Stimulated activated CD4-positive, alpha-beta T cell treated with anti-CD3 and anti-CD28 coated beads, Interleukin-12 subunit alpha, Interleukin-12 subunit beta, amount 100 ng/mL, for 48 hours (primary cell): ENCODE data around the gene STYK1.
A peak's percentile ranks its signal among the peaks of the same experiment; 100 is the strongest.

Experiments
- DNase-seq, 3 donors: peaks; one replicate each; pipeline ENCODE4 v3.0.0-alpha.2; 2020; ENCODE audit warnings: low read depth in 2 of 3, low spot score in 1 of 3

The STYK1 gene

DNA sequence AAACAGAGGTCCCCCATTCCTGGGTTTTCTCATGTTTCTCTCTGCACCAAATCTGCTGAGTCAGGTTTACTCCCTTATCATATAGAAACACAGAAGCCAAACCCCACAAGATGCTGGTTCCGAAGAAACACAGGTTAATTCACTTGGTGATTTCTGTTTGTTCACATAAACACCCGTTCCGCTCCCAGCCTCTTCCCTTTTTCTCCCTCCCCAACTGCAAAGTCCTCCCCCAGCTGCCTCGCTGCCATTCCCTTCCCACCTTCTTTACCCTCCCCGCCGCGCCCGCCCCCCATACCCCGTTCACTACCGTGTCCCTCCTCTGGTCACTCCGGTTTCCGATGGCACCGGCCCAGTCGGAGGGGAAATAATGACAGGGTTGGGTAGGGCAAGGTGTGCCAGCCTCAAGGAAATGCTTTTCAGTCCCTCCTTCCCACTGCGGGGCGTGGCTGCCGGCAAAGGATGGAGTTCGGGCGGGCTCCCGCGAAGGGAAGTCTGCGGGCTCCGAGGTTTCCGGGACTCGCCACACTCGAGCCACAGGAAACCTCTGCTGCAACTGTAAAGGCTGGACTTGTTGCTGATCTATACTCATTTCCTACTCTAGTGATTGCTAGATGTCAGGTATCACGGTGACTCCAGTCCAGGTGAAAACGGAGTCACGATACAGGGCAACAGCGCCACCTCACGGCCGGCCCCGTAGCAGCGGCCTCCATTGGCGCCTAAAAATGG, at the start of gene STYK1:
Gene STYK1, minus strand, starts transcription at position 394 of the 726 bp plus-strand sequence. CDS start 39,434 bp downstream, outside the sequence.
- peak; percentile 41 to 70 (median 57) for DNase-seq

DNA sequence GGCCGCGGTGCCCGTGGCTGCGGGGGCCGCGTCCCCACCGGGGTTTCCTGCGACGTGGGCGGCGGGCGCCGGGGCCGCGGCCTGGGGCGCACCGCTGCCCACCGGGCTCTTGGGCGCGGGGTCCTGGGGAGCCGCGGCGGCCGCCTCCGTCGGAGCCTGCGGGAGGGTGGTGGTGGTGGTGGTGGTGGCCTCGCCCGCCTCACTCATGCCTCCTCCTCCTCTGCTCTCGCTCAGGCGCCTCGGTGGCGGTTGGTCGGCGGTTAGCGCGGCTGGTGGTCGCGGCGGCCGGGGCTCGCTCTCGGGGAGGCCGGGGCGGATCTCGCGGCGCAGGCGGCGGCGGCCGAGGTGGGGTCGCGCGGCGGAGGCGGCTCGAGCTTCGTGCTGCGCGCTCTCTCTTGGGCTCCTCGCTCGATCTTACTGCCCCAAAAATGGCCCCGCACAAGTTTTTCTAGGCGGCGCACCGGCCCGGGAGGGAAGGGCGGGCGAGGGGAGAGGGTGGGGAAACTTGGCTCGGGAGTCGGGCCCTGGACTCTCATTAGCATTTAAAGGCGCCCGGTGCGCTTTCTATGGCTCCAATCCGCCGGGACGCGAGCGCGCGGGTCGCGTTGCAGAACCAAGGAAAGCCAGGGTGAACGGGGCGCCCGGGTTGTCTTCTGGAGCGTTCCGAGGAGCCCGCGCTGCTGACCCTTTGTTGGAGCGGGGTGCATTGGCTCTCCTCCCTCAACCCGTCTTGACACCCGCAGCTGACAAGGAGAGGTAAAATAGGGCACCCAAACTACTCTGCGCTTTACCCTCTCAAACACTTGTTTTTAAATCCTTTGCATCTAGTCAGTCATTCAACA, 49.3 kb upstream of the STYK1 start, which contains the start of gene YBX3:
Gene YBX3, minus strand, starts transcription at position 419 of the 842 bp plus-strand sequence. Its CDS starts 212 bp downstream, at position 207.
- peak; percentile 30 to 43 (median 36) for DNase-seq

DNA sequence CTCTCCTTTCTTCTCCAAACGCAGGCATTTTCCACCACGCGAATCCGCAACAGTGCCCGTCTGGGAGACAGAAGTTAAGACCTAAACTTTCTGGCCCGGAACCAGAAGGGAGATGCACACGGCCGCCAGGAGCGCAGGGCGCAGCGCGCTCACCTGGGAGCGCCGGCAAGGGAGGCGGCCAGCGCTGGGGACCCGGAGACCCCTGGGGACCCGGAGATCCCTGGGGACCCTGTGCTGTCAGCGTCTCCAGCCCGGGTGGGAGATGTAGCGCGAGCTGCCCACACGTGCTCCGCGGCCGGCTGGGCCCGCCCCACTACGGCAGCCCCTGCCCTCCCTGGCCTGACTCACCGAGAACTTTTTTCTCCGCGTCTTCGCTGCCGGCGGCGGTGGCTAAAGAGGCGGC, 48.7 kb upstream of the STYK1 start:
- DNase-seq = peak; percentile 27 to 31 (median 30)

GRCh38 chr12:10721651-10722501, 48.0 kb upstream of the STYK1 start:
- peak; percentile 28 to 53 (median 34) for DNase-seq

DNA sequence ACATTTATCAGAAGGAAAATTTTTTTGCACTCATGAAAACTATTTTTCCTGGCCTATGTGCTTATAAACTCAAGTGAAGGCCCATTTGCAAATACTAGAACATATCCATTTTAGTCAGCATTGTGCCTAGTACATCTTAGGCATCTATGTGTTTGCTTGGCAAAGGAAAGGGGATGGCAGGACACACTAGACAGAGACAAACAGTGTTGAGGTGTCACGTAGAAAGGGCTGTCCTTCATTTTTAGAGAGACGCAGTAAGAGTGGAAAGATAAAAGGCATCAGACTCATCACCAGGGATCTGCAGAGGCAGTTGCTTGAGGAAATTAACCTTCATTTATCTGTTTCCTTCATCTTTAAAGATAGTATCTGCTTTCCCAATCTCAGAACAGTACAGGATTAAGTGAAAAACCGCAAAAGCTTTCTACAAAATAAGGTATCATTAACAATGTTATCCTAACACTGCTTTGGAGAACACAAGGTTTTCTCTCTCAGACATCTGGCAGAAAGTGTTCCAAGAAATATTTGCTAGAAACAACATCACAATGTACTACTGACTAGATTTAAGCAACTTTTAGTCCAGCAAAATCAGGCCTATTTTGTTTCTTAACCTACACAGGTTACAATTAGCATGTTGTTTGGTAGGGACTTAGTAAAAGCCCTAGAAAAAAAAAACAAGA, 47.3 kb upstream of the STYK1 start:
- no peak for DNase-seq

DNA sequence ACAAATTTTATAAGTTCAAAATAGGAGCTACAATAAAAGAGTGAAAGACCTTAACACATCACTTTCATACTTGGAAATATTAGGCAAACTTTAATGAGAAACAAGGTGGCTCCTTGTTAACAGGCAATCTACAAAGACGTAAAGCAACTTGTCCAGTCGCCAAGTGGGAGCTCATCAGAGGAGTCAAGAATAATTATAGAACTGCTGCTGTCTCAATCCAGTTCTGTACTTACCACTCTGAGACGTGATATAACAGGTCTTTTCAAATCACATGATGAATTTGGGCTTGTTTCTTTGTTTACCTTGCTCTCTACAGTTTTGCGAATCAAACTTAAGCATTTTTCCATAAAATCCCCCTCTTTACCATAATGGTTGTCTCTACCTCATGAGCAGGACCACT, 45.6 kb upstream of the STYK1 start:
- no peak for DNase-seq

DNA sequence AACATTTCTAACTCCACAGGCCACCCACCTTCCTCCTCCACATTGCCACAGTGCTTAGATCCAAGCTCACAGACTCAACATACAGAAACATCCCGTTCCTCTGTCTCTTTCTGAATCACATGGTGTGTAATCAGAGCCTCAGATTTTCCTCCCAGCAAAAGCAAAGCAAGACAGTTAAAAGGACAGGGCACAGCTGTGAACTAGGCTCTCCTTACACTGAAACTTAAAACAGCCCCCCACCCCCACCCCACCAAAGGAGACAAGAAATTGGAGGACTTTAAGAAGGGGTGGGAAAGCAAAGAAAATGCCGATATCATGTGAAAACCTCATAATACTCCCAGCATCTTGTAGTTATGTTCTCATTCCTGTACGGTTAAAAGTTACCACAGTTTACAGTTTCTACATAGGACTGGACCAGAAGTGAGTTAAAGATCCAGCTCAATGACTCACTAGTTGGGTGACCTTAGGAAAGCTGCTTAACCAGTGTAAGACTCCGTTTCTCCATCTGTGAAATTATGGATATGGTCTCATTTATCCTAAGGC, 44.5 kb upstream of the STYK1 start:
- DNase-seq = no peak

DNA sequence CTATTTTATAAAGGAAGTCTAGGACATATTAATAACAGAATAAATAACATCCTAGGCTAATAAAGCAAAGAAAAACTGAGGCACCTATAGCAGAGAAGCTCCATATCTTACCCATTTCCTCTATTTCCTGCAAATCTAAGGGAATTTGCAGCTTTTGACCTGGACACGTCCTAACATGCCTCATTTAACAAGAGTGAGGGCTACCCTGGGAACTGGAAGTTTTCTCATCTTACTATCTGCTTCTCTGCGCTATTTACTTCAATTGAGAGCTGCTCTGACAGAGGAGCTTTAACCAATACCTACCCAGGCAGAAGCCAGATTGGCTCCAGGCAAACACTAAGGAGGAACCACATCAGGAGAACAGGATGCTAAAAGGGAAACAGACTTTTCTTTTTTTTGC, 43.6 kb upstream of the STYK1 start:
- DNase-seq = no peak

- no peak for DNase-seq
Measured at GRCh38 chr12:10716704-10717315, 43.0 kb upstream of the STYK1 start.

- DNase-seq = no peak
Measured at GRCh38 chr12:10716277-10716676, 42.4 kb upstream of the STYK1 start.

DNA sequence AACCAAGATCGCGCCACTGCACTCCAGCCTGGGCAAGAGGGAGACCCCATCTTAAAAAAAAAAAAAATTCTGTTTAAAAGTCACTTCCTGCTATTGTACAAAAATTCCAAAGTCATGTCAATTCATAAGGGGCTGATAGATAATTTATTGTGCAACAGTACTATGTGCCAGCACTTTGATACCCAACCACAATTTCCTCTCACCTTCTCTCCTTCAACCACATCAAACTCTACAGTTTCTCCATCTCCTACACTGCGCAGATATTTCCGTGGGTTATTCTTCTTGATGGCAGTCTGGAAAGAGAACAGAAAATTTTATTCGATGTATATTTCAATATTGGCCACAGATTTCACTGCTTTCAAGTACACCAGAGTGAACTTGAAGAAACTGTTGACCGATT, 41.6 kb upstream of the STYK1 start:
- DNase-seq = no peak

DNA sequence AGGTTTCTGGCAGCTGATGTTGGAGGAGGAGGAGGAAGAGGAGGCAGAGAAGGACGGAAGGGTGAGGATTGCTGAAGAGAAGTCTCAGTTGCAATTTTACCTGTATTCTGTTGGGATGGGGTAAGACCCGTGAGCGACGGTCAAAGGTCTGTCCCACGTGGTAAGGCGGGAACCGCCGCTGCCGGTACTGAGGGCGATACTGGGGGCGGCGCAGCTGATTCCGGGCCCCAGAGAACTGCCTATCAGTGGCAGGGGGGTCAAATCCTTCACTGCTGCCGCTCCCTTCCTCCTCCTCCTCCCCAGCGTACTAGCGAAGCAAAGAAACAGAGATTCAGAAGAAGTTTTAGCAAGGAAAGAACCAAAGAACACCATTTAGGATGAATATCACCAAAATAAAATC, 36.0 kb upstream of the STYK1 start:
- no peak for DNase-seq

DNA sequence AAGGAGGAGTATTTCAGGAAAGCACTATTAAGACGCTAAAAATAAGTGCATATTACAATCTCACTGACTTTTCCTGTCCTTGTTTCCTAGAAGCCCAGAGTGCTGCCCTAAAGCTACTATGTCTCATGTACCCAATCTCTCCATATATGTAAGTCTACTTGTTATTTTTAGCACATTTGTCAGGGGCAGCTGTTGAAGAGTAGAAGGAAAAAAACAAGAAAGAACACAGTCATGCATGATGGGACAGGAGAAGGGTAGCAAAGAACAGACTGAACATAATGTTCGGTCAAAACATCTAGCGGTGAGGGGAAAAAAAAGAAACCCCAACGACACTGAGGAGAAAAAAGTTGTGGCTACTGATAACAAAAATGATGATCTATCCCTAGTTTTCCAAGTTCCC, 35.0 kb upstream of the STYK1 start:
- no peak for DNase-seq

DNA sequence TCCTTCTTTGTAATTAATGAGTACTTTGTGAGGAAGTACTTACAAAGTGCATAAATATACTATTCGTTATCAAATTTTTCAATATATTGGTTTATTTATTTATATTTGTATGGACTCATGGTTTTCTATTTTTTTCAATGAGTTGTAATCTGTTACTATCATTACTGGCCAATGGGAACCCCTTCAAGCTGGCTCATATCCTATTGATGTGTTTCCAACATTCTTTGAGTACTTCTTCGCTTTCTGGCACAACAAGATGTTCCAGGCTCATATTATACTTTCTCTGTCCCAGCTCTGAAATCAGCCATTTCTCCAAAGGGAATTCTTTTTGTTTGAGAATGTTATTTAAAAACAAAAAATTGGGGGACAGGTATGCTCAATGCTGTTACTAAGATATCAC, 31.8 kb upstream of the STYK1 start:
- DNase-seq = no peak

GRCh38 chr12:10701843-10702242, 28.0 kb upstream of the STYK1 start:
- no peak for DNase-seq

DNA sequence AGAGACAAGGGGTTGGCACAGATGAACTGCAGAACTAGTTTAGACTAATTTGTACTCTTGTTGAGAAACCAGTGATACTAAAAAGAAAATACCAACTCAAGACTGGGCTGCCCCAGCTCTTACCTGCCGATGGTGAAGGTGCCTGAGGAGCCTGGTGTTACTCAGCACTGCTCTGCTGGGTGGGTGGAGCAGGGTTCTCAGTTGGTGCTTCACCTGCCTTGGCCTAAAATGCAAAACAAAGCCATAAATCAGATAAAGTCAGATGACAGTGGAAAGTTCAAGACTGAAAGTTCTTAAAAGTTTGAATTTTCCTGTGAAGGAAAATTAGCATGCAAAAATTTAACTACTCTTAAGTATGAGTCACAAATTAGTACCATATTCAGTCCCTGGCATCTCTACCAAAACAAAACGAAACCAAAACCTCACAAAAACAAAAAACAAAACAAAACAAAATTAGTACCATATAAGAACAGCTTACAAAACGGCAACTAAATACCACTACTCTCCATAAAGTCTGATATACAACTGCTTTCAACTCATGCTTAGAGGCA, 27.4 kb upstream of the STYK1 start:
- peak in 1 of 3 donors; percentile 21 for DNase-seq

DNA sequence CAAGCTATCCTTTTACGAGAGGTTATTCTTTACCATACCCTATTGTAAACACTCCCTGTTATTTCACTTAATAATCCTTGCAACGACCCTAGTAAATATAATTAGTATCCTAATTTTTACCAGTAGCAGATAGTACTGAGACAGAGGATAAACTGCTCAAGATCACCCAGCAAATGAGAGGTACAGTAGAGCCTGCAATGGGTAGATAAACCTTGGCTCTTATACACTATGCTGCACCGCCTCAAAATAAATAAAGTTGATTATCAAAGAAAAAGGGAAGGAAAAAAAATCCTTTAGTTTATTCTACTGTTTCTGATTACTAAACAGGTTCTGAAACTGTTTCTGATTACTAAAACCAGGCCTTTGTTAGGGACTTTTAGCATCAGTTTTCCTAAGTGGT, 26.7 kb upstream of the STYK1 start:
- no peak for DNase-seq

DNA sequence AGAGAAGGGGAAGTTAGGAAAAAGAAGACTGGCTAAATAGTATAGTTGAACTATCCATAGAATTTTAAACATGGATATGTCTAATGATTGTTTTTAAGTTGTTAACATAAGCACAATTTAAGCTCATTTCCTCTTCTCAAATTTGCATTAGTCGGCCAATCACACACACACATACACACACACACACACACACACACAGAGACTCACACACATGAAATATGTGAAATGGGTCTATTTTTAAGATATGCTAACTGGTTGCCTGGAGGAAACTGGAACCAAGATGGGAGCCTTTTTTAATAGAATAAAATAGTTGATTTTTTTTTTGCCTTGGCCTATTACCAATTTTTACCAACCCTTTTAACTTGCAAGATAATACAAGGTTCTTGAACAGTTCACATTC, 24.0 kb upstream of the STYK1 start:
- no peak for DNase-seq

GRCh38 chr12:10697156-10697555, 23.3 kb upstream of the STYK1 start:
- no peak for DNase-seq

- DNase-seq = no peak
Measured at GRCh38 chr12:10690906-10691305, 17.1 kb upstream of the STYK1 start.
